ENCODE results near the gene ZGRF1.

GRCh38 chr4:112517067-112517634, 119.6 kb downstream of the ZGRF1 start:
- no peak for TF ChIP-seq POLR2A (IDR thresholded peaks at IDR 0.05)
- TF ChIP-seq CTCF (IDR thresholded peaks at IDR 0.05), result no peak

Measured in esophagus squamous epithelium (tissue), 4 donors.